22Rv1 (cell line): ENCODE measurements around the gene EDN2.

Experiments used
- ZFX ChIP-seq: fragments of 450-650 bp; IDR thresholded peaks from 2 replicates; pipeline ENCODE4 v1.6.1; 2017; ENCODE audit warnings: antibody characterized with exemption, borderline replicate concordance
- TF ChIP-seq, protein P1 (sequence below): fragments of 450-650 bp; IDR thresholded peaks from 2 replicates; pipeline ENCODE4 v1.5.1; 2017; ENCODE audit warnings: mild to moderate bottlenecking

DNA sequence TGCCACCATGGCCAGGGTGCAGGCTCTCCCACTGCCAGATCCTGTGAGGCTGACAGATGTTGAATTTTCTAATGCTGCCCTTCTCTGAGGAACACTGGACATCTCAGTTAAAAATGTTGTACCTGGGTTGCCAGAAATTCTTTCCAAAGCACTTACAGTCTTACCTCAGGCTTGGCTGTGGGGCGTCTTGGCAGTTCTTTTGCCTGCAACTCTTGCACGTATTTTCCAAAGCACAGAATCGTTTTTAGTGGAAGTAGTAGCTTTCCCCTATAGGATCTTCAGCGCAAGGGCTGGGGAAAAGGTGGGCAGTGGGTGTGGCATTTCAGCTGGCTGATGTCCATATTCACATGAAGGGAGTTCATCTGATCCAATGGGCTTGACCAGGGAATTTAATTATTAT lies 53.9 kb downstream of the EDN2 start:
- TF ChIP-seq, protein P1, sequence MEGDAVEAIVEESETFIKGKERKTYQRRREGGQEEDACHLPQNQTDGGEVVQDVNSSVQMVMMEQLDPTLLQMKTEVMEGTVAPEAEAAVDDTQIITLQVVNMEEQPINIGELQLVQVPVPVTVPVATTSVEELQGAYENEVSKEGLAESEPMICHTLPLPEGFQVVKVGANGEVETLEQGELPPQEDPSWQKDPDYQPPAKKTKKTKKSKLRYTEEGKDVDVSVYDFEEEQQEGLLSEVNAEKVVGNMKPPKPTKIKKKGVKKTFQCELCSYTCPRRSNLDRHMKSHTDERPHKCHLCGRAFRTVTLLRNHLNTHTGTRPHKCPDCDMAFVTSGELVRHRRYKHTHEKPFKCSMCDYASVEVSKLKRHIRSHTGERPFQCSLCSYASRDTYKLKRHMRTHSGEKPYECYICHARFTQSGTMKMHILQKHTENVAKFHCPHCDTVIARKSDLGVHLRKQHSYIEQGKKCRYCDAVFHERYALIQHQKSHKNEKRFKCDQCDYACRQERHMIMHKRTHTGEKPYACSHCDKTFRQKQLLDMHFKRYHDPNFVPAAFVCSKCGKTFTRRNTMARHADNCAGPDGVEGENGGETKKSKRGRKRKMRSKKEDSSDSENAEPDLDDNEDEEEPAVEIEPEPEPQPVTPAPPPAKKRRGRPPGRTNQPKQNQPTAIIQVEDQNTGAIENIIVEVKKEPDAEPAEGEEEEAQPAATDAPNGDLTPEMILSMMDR = no peak
- TF ChIP-seq ZFX = no peak
